ENCODE results near the gene ATP6V0B.
A peak's percentile ranks its signal among the peaks of the same experiment; 100 is the strongest.

The ATP6V0B gene

DNA sequence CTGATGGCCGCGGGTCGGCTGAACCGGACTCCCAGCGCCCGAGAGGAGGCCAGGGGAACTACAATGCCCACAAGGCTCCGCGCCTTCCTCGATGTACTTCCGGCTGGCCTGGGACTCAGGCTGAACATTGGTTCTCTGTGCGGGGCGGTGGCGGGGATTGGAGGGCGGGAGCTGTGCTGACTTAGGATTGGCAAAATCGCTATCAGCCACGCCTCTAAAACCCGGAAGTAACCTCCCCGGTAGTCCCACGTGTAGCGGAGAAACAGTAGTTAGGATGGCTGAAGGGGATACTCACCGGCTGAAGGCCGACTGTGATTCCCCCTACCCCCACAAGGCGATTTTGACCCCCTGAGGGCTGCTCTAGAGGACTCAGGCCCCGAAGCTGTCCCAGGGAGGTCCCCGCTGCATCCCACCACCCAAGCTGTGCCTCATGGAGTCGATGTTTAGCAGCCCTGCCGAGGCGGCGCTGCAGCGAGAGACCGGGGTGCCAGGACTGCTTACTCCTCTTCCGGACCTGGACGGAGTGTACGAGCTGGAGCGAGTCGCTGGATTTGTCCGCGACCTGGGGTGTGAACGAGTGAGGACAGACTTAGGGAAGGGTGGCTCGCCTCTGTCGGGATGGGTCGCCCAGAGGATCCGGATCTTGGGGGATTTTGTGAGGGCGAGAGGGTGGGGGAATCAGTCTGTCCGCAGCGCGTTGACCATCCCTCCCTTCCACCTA is 4.9 kb upstream of the ATP6V0B start, which contains the start of gene DPH2:
Gene DPH2, plus strand, starts transcription at position 265 of the 721 bp plus-strand sequence. Its CDS starts 166 bp downstream, at position 431.
- DNase-seq: peak; percentile 97 to 98

DNA sequence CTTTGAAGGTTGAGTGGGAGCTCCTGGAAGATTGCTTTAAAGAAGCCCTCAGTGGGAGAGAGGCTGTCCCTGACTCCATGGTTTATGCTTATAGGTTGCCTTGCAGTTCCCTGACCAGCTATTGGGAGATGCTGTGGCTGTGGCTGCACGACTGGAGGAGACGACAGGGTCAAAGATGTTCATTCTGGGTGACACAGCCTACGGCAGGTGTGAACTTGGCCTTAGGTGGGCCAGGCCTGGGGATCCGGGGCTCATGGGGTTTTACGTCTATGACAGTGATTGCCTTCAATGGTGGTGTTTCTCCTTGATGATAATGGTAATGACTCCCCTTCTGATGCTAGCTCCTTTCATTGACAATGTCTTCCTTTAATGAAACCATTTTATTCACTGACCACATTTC is 4.3 kb upstream of the ATP6V0B start:
- no peak for DNase-seq

DNA sequence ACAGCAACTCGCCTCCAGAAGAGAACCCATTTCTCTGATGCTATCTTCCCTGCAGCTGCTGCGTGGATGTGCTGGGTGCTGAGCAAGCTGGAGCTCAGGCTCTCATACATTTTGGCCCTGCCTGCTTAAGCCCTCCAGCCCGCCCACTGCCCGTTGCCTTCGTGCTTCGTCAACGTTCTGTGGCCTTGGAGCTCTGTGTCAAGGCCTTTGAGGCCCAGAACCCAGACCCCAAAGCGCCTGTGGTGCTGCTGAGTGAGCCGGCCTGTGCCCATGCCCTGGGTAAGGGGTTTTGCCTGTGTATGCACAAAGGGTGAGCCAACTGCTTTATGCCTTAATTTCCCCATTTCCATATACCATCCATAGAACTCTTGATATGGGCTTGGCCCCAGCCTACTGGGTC is 3.8 kb upstream of the ATP6V0B start:
- DNase-seq: no peak

DNA sequence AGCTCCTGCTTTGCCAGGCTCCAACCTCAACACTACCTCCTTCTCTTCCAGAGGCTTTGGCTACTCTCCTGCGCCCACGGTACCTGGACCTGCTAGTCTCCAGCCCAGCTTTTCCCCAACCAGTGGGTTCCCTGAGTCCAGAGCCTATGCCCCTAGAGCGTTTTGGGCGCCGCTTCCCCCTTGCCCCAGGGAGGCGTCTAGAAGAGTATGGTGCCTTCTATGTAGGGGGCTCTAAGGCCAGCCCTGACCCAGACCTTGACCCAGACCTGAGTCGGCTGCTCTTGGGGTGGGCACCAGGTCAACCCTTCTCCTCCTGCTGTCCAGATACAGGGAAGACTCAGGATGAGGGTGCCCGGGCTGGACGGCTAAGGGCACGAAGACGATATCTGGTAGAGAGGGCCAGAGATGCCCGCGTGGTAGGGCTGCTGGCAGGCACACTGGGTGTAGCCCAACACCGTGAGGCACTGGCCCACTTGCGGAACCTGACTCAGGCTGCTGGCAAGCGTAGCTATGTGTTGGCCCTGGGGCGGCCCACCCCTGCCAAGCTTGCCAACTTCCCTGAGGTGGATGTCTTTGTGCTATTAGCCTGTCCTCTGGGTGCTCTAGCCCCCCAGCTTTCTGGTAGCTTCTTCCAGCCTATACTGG is 3.3 kb upstream of the ATP6V0B start:
- no peak for DNase-seq

DNA sequence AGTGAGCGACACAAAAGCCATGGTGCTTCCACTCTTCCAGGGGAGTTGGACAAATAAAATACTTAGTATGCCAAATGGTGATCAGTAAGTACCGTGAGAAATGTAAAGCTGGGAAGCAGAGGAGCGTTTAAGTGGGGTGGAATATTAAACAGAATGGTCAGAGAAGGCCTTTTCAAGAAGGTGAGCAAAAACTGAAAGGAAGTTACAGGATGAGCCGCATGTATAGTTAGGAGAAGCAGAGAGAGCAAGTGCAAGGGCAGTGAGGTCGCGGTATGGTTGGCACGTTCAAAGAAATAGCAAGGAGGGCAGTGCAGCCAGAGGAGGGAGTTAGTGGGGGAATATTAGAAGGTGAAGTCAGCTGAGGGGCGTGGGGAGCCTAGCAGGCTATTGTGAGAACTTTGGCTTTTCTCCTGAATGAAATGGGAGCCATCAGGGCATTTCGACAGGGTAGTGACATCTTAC is 748 bp upstream of the ATP6V0B start:
- DNase-seq: peak in 1 of 2 donors; percentile 3

DNA sequence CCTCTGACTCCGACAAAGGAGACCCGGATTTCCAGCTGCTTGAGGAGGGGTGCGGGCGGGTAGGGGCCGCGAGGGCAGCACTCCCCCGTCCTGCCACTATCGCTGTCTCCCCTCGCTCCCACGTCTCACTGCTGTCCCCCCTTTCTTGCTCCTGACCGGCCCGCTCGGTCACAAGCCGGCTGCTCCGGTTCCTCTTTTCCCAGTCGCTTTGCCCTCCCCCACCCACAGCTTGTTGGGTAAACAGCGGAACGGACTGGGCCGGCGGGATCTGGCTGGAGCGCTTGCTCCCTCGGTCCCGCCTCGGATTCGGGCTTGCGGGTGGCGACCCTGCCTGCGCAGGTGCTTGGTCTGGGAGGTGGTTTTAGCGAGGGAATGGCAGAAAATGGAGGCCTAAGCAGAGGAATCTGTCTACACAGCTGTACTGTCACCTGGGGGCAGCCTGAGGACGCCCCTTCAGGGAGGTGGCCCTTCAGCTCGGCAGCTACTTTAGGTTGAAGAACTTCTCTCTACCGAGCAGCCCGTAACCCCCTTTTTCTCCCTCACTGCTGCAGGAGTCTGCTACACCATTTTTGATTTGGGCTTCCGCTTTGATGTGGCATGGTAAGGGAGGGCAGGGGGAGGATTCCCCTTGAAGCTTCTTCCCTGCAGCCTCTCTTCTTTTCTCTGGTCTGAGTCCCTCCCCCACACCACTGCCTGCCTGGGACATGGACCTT is 645 bp downstream of the ATP6V0B start:
- peak; percentile 86 to 93 for DNase-seq

DNA sequence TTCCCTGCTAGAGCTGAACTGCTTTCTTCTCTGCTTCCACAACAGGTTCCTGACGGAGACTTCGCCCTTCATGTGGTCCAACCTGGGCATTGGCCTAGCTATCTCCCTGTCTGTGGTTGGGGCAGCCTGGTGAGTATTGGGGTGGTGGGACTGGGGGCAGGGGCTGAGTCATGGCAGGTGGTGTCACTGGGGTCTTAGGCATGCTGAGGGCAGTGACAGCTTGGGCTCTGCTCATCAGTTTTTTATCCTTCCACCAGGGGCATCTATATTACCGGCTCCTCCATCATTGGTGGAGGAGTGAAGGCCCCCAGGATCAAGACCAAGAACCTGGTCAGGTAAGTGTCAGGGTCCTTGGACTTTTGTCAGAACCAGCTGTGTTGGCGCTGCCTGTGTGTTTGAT is 1.3 kb downstream of the ATP6V0B start:
- no peak for DNase-seq

DNA sequence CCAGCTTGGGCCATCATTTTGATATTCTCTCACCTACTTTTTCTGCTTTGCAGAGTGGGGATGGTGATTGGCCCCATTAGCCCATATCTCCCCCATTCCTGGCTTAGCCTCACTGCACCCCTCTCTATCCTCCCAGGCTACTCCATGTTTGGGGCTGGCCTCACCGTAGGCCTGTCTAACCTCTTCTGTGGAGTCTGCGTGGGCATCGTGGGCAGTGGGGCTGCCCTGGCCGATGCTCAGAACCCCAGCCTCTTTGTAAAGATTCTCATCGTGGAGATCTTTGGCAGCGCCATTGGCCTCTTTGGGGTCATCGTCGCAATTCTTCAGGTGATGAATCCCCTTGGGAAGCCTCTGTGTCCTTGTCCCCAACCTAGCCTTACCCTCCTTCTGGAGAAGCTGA is 2.1 kb downstream of the ATP6V0B start:
- no peak for DNase-seq

DNA sequence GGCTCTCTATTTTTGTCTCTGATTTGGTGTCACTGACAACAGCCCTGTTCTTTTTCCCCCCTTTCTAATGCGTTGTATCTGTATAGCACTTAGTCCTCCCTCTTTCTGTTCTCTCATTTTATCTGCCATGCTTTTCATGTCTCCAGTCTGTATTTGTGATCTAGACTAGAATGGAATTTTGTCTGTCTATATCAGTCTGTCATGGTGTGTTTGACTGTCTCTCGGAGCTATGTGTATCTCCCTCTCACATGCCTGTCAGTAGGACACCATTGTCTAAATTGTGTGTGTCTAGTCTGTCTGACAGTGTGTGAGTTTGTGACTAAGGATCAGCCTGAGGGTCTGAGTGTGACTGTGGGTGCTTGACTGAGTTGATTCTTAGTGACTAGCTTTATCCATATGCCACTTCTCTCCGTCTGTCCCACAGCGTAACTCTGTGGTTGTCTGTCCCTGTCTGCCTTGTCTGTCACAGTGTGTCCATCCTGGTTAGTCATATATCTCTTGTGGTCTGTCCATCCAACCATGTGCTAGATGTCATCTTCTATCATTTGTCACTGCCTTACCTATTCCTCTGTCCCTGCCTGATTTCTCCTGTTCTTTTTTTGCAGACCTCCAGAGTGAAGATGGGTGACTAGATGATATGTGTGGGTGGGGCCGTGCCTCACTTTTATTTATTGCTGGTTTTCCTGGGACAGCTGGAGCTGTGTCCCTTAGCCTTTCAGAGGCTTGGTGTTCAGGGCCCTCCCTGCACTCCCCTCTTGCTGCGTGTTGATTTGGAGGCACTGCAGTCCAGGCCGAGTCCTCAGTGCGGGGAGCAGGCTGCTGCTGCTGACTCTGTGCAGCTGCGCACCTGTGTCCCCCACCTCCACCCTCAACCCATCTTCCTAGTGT is 2.9 kb downstream of the ATP6V0B start:
- no peak for DNase-seq

DNA sequence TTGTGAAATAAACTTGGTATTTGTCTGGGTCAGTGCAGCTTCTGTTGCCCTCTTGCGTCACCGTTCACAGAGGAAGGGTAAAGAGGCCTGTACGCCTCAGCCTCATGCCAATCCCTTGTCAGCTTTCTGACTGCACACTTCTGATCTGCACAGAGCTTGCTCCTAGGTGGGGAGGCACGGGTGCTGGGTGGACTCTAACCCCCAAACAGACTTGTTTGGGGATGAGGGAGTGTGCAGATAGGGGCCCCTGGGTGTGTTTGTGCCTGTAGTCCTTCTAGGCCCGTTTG is 3.4 kb downstream of the ATP6V0B start:
- DNase-seq: peak in 1 of 2 donors; percentile 5

DNA sequence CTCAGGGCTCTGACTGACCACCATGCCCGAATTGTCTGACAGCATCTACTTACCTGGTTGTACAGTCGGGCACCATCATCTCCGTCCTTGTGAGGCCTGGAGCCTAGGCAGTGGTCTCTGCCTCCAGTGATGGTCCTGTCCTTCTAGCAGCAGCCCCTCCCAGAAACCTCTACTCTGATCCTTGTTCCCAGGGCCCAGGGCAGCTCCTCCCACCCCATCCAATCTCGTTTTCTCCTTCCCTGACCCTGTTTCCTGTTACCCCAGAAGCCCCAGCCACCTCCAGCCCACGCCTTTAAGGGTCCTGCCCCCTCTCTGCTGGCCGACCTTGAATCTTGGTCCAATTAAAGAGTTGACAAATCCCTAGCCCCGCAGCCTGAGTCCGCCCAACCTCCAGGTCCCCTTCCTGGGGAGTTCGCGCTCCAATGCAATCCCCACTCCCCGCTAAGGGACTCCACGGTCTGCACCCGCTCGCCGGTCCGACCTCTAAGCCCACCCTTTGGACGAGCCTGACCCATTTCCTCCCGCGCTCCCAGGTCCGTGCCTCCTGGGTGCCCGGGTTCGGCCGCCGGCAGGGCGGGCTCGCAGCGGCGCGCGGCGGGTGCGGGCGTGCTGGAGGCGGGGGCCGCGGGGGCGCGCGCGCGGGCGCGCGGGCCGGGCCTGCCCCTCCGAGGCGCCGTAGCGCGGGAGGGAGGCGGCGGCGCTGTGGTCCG is 3.9 kb downstream of the ATP6V0B start, which contains the start of gene B4GALT2:
Gene B4GALT2, plus strand, starts transcription at position 660 of the 710 bp plus-strand sequence. CDS start 1,951 bp downstream, outside the sequence.
- DNase-seq: peak in 1 of 2 donors; percentile 49

DNA sequence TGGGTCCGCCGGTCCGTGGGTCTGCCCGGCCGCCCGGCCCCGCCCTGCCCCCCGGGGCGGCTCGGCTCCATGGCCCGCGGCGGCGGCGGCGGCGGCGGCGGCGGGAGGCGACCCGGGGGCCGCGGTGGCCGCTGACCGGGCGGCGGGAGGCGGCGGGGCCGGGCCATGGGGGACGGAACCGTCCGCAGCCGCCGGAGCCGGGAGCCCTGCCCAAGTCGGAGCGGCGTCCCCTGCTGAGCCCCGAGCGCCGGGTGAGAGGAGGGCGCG is 4.4 kb downstream of the ATP6V0B start:
- no peak for DNase-seq

DNA sequence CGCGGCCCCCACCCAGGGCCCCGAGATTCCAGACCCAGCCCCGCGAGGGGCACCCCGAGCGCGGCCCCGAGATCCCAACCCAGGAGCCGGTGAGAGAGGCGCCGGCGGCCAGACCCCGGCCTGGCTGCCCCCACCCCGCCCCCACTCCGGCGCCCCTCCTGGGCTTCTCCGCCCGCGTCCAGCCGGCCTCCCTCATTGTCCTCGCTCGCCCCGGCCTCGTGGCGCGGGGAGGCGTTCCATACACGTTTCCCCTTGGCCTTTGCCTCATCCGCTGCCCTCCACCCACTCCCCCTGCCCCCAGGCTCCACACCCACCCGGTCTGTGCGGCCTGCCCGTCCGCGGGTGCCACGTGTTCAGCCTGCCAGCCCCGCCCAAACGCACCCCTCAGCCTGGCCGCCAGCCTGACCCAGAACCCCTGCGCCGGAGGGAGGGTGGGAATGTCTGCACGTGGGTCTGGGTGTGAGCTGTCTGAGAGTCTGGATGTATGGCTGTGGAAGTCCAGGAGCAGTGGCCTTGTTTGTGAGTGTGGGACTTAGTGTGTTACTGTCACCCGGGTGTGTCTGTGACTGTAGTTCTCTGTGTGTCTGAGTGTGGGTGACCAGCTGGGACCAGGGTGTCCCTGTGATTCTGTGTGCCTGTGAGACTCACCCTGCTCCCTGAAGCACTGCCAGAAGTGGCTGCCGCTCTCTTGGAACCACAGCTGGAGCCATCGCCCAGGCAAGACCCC is 4.9 kb downstream of the ATP6V0B start:
- DNase-seq: peak; percentile 22 to 57

DNA sequence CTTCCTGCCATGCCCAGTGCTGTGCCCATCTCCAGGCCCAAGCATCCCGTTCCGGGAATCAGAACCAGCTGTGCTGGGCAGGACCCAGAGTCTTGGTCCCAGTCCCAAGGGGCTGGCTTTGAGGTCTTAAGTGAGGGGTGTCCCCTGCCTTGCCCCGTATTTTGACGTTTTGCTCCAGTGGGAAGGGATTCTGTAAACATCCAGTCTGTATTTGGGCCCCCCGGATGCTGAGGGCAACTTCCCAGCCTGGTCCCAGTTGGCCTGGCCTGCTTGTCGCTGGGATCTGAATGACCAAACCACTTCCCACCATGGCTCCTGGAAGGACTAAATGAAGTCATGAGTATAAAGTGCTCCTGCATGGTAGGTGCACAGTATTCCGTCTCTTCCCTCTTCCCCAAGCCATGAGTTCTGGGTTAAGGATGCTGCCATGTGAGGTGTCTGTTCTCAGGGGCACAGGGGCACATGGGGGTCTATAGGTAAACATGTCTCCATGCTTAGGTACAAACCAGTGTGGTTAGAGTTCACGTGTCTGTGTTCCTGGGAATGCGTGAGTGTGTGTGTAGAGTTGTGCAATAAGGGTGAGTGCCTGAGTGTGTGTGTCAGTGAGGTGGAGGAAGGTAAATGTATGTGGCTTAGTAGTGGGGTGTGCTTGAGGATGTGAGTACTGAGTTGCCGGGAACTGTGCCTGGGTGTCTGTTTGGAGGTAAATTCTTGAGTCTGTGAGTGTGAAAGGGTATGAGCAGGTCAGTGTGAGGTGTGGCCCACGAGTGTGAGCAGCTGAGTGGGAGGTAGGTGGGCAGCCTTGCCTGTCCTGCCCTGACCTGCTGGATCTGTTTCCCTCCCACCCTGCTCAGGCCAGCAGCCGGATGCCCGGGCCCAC is 5.7 kb downstream of the ATP6V0B start:
- DNase-seq: no peak

DNA sequence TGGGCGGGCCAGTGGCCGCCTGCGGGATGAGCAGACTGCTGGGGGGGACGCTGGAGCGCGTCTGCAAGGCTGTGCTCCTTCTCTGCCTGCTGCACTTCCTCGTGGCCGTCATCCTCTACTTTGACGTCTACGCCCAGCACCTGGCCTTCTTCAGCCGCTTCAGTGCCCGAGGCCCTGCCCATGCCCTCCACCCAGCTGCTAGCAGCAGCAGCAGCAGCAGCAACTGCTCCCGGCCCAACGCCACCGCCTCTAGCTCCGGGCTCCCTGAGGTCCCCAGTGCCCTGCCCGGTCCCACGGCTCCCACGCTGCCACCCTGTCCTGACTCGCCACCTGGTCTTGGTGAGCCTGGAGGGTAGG is 6.4 kb downstream of the ATP6V0B start:
- DNase-seq: no peak

DNA sequence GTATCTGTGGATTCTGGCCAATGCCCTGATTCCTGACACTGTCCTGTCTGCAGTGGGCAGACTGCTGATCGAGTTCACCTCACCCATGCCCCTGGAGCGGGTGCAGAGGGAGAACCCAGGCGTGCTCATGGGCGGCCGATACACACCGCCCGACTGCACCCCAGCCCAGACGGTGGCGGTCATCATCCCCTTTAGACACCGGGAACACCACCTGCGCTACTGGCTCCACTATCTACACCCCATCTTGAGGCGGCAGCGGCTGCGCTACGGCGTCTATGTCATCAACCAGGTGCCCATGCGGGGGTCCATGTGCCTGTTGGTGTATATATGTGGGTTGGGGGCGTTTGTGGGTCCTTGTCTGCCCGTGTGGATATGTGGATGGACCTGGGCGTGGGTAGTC is 6.9 kb downstream of the ATP6V0B start:
- no peak for DNase-seq

DNA sequence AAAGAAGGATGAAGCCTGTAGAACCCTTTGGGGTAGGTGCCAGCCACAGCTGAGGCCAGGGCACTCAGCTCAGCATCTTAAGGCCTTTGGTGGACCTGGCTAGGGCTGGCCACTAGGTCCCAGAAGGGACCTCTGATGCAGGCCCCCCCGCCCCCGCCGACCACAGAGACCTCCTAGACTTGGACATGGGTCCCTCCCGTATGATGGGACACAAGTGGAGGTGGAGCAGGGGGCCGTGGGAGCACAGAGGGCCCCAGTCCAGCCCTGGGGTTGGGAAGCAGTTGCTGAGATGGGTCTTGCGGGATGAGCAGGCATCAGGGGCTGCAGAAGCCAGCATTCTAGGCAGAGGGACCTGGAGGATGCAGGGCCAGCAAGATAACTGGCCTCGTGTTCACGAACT is 7.5 kb downstream of the ATP6V0B start:
- DNase-seq: no peak

DNA sequence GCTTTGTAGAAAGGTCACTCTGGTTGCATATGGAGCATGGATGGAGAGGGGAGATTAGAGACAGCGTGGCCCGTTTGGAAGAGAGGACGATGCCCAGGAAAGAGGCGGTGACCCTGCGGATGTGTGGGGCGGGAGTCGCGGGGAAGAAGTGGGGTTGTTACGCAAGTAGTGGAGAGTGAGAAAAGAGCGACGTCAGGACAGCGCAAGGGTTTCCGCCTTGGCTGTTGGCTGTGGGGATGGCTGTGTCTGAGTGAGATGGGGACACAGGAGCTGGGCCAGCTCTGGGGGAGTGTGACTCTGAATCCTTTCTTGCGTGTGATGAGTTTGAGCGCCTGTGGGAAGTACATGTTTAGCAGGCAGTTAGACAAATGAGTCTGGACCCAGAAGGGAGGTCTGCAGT is 8.0 kb downstream of the ATP6V0B start:
- DNase-seq: peak; percentile 52 to 53

DNA sequence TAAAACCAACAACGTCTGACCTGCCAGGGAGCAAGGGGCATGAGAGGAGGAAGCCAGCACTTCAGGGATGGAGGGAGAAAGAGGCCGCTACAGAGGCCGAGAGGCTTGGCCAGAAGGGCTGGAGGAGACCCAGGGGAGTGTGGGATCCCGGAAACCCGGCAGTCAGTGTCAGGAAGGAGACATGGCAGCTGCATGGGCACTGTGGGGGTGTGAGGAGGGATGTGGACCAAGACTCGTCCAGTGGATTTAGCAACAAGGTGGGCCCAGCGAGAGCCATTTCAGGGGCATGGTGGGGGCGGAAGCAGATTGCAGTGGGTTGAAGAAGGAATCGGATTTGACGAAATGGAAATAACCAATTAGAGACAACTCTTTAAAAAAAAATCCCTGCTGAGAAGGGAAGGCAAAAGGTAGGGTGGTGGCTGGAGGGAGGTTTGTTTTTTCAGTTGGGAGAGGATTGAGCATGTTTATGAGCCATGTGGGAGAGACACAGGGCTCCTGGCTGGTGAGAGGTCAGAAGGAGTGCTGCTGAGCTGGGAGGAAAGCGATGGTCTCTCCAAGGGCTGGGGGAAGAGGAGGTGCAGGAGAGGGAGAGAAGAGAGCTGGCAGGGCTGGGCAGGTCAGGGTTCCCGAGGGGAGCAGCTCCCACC is 8.6 kb downstream of the ATP6V0B start:
- DNase-seq: no peak

DNA sequence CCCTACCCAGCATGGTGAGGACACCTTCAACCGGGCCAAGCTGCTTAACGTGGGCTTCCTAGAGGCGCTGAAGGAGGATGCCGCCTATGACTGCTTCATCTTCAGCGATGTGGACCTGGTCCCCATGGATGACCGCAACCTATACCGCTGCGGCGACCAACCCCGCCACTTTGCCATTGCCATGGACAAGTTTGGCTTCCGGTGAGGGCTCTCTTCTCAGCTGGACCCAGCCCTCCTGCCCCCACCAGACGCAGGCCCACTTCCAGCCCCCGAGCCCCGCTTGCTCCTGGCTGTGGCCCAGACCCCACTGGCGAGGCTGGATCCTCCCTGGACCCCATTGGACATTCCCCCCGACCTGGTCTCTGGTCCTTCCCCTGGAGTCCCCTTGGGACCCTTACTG is 10.1 kb downstream of the ATP6V0B start:
- no peak for DNase-seq

Measured in inflammatory macrophage (primary cell).